Activated CD8-positive, alpha-beta memory T cell treated with anti-CD3 and anti-CD28 coated beads, Interleukin-2, amount 50 U/mL, for 4 hours (primary cell): Measurements from ENCODE around the gene FAM107A.
"Not testable (repeated sequence)": the region's sequence is repeated elsewhere in the genome, so short reads cannot be mapped to it uniquely, and the experiment has no call there.

Experiments used
- DNase-seq: peaks from one replicate; pipeline ENCODE4 v3.0.0-alpha.2; 2020

Gene FAM107A

GRCh38 chr3:58535531-58536500 lies 41.4 kb downstream of the FAM107A start:
- DNase-seq: no peak

GRCh38 chr3:58534592-58535494 lies 42.3 kb downstream of the FAM107A start:
- DNase-seq: no peak

GRCh38 chr3:58532794-58533220 lies 44.4 kb downstream of the FAM107A start:
- DNase-seq: peak; percentile 83

- no peak for DNase-seq
Observed at GRCh38 chr3:58531956-58532355, 45.2 kb downstream of the FAM107A start.

GRCh38 chr3:58531555-58531954 lies 45.6 kb downstream of the FAM107A start:
- no peak for DNase-seq

- DNase-seq: no peak
Observed at GRCh38 chr3:58530354-58530865, 46.8 kb downstream of the FAM107A start.

- DNase-seq: no peak
Observed at GRCh38 chr3:58529516-58530353, 47.5 kb downstream of the FAM107A start.

GRCh38 chr3:58528629-58529028 lies 48.6 kb downstream of the FAM107A start:
- no peak for DNase-seq

GRCh38 chr3:58527440-58527839 lies 49.8 kb downstream of the FAM107A start:
- not testable (repeated sequence) for DNase-seq

GRCh38 chr3:58526515-58526957 lies 50.7 kb downstream of the FAM107A start:
- DNase-seq: no peak

GRCh38 chr3:58524326-58524888 lies 52.8 kb downstream of the FAM107A start:
- no peak for DNase-seq

- DNase-seq: no peak
Observed at GRCh38 chr3:58522759-58523425, 54.3 kb downstream of the FAM107A start.

GRCh38 chr3:58521917-58522631 lies 55.1 kb downstream of the FAM107A start:
- no peak for DNase-seq

GRCh38 chr3:58521336-58521670 lies 55.9 kb downstream of the FAM107A start:
- DNase-seq: no peak

- no peak for DNase-seq
Observed at GRCh38 chr3:58520403-58521335, 56.5 kb downstream of the FAM107A start.

- no peak for DNase-seq
Observed at GRCh38 chr3:58519668-58520402, 57.4 kb downstream of the FAM107A start.

GRCh38 chr3:58518291-58518789 lies 58.9 kb downstream of the FAM107A start:
- DNase-seq: no peak

- DNase-seq: no peak
Observed at GRCh38 chr3:58514405-58514804, 62.8 kb downstream of the FAM107A start.
